GM12891 (cell line): ENCODE data around the gene SART3.

ENCODE experiments used
- POLR2A ChIP-seq: IDR thresholded peaks from 2 replicates; pipeline ENCODE4 v1.6.1; 2011; ENCODE audit warnings: low read depth, low read length, control low read depth
- POLR2AphosphoS5 ChIP-seq: IDR thresholded peaks from 2 replicates; pipeline ENCODE4 v1.6.1; 2011; ENCODE audit warnings: low read depth, low read length, control low read depth
- TAF1 ChIP-seq: IDR thresholded peaks from 2 replicates; pipeline ENCODE4 v1.6.1; 2011; ENCODE audit warnings: low read depth, low read length, control low read depth

GRCh38 chr12:108530161-108530560 lies 30.8 kb downstream of the SART3 start:
- no peak for TF ChIP-seq POLR2A
- TF ChIP-seq TAF1, result no peak
- no peak for TF ChIP-seq POLR2AphosphoS5
